ENCODE results near the gene UBXN6.

UBXN6 gene, protein sequence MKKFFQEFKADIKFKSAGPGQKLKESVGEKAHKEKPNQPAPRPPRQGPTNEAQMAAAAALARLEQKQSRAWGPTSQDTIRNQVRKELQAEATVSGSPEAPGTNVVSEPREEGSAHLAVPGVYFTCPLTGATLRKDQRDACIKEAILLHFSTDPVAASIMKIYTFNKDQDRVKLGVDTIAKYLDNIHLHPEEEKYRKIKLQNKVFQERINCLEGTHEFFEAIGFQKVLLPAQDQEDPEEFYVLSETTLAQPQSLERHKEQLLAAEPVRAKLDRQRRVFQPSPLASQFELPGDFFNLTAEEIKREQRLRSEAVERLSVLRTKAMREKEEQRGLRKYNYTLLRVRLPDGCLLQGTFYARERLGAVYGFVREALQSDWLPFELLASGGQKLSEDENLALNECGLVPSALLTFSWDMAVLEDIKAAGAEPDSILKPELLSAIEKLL

DNA sequence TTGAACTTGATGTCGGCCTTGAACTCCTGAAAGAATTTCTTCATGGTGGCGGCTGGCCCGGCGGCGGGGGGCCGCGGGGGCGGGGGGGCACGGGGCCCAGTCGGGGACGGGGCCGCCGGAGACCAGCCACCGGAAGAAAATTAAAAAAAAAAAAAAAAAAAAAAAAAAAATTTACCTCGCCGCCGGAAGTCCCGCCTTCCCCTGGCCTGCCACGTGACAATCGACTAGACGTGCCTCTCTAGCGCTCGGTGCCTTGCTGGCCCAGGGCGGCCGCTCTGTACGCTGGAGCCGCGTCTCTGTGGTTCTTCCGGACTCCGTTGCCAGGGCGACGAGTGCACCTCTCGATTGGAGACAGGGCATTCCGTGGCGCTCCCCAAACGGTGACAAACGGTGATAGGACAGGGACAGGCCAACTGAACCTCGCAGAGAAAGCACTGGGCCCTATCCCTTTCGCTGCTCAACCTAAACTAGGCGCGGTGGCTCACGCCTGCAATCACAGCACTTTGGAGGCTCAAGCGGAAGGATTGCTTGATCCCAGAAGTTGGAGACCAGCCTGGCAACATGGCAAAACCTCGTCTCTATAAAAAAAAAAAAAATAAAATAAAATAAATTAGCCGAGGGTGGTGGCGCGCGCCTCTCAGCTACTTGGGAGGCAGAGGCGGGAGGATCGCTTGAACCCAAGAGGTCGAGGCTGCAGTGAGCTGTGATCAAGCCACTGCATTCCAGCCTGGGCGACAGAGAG is at the start of gene UBXN6:
Gene UBXN6 (minus strand): TSS at position 141 of the 742 bp plus-strand sequence. CDS start 97 bp downstream, at position 44.
- DNase-seq (ENCODE audit: low spot score), result peak; percentile 96

DNA sequence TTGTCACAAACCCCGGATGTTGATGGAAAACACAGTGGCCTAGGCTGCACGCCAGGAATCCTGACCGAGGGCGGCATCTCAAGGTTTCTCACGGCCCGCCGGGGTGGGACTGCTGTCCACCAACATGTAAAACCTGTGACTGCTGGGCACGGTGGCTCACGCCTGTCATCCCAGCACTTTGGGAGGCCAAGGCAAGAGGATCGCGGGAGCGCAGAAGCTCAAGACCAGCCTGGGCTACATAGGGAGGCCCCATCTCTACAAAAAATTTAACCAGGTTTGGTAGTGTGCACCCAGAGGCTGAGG is 49.5 kb upstream of the UBXN6 start:
- DNase-seq (ENCODE audit: low spot score), result no peak

DNA sequence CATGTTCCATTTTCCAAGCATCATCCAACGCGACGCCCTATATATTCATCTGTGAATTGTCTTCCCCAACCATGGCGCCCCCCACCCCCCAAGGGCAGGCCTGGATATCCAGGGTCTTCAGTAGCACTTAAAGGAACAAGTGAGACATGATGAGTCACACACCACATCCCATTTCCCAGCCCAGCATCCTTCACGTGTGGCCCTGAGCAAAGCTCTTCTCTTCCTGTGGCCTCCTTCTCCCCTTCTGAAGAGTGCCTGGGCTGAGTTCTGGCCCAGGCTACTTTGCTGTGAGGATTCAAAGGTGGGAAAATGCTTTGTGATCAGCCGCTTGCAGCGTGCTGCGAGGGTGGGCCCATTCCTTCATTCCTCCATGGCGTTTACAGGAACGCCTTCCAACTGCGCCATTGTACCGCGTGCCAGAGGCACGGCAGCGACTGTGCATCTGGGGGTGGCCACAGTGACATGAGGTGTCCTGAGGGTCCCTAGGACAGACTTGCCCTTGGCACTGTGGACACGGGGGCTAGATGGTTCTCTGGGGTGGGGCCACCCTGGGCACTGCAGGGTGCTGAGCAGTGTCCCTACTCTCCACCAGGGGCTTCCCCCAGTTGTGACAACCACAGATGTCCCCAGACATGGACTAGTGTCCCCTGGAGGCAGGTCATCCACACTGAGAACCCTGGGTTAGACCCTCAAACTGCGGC is 49.0 kb upstream of the UBXN6 start:
- DNase-seq (ENCODE audit: low spot score), result no peak

DNA sequence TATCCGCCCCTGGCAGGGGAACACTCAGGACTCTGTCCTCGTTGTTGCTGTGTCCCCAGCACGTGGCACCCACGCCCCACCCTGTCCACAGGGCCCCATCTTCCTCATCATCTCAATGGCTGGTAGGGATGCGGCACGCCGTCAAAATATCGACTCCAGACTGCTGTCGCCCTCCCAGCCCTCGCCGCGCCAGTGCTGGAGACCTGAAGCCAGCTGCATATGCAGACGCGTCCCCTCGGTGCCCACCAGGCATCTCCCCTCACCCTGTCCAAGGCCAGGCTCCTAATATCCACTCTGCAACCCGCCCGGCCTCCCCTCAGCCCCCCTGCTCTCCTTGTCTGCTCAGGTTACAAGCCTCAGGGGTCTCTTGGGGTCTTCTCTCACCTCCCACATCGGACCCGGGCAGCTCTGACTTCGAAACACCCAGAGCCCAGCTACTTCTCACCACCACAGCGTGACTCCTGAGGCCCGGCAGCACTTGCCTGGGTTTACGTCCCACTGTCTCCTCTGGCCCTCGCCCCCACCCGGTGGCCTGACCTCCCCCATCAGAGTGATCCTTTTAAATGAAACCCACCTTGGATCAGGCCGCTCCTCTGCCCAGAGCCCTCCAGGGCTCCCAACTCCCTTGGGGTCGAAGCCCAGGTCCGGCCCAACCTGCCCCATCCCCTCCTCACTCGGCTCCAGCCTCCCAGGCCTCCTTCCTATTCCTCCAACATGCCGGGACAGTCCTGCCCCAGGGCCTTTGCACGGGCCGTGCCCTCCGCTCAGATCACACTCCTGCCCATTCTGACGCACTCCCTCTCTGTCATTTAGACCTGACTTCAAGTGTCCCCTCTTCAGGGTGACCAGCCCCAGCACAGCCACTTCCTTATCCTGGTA is 48.2 kb upstream of the UBXN6 start:
- no peak for DNase-seq (ENCODE audit: low spot score)

DNA sequence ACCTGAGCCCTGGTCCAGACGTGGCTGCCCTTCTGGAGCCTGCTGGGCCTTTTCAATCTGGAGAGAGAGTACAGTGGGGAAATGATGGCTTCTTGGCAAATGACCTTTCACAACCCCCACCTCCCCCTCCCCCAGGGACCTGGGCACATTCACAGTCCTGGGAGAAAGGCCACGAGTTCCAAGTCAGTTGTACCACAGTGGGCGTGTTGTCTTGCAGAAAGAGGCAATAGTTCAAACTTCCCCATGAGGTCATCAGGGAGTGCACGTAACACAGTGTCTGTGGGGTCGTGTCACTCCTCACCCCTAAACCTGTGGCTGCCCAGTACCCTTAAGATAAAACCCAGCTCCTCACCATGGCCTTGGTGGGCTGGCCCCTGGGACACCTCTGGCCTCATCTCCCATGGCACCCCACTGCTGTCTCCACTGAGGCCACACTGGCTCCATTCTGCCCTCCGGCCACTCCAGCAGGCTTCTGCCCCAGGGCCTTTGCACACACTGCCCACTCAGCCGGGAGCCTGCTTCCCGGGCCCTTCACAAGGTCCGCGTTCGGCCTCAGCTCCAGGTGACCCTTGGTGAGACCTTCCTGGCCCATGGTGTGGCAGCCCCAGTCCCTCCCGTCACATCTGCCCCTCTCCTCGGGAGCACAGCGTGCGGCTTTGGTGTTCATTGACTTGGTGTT is 47.4 kb upstream of the UBXN6 start:
- DNase-seq (ENCODE audit: low spot score), result no peak

DNA sequence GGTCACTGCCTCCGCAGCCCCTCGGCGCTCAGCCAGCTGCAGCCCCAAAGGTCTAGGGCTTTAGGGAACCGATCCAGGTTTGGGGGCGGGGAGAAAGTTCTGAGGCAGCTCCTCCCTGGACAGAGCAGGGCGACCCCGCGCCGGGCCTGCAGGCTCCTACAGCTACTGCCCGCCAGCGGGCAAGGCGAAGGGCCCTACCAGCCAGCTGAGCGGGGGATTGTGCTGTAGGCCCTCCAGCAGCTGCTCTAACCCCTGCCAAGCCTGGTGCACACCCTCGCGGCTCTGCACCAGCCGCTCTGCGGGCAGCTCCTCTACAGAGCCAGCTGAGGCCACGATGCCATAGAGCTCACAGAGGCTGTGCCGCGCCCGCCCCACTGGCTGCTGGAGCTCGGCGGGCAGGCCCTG is 46.7 kb upstream of the UBXN6 start:
- peak; percentile 70 for DNase-seq (ENCODE audit: low spot score)

DNA sequence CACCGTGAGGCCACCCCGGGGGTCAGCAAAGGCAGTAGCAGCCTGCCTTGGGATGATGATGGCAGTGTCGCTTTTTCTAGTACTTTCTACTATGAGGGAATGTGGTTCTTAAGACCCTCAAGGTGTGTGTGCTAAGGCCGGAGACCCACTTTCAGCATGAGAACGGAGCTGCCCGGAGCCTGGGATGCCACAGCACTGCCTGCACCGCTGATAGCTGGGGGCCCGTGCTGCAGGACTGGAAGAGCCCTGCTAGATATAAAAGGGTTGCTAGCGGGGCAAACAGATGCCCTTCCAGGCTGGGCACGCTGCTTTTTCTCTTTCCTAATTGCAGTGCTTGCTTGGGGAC is 46.2 kb upstream of the UBXN6 start:
- DNase-seq (ENCODE audit: low spot score), result no peak

DNA sequence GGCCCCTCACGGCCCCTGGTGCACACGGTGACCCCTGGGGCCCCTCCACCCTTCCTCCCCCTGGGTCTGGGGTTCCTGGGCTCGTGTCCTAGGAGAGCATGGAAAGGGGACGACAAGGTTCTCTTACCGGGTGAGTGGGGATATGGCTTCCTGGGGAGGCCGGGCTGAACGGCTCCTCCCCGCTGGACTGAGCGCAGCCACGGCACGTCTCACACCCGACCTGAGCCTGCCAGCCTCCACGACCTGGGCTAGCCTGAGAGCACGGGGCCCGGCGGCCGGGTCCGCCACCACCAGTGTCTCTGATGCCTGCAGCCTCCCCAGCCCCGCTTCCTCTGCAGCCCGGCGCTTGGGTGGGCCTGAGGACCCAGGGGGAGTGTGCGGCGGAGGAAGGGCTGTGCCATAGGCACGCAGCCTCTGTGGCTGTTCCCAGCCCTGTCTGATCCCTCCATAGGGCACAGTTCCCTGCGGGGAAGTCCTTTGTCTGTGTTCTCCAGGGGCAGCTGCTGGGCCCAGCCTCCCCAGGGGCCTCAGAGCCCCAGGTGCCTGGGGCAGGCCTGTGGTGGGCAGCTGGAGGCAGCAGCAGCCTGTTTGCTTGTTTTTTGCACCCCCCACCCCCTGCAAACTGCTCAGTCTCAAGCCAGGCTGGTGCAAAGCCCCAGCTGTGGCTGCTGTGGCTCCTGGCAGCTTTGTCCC is 45.7 kb upstream of the UBXN6 start:
- no peak for DNase-seq (ENCODE audit: low spot score)

DNA sequence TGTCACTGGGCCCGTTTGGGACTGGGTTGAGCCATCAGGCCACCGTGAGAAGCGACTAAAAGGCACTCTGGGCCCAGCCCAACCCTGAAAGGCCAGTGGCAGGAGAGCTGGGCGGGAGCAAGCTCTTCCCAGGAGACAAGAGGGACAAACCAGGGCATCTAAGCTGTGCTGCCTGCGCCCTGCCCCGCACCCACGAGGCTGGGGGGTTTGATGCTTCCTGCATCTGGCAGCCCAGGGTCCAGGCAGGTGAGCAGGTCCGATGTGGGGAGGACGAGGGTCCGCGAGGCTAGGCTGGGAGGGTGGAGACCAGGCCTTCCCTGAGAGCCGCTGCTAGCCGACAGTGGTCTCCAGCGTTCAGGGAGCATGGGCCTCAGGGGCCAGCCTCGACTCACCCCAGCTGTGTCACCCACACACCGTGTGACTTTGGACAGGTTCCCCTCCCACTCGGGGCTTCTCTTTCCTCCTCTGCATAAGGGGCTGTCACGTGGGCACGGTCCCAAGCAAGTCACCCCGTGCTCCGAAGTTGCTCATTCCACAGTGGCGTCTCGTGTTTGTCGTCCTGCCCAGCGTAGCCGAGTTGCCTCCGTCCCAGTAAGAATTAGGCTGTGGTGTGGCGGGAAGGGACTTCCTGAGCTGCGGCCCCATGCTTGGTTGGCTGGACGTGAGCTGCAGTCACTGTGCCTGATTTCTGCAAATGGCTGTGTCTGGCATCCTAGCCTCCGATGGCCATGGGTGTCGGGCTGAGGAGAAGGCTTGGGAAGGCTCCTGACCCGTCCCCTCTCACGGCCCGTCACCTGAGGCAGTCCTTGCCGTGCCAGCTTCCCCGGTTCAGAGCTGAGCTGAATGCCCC is 44.9 kb upstream of the UBXN6 start:
- DNase-seq (ENCODE audit: low spot score), result no peak

DNA sequence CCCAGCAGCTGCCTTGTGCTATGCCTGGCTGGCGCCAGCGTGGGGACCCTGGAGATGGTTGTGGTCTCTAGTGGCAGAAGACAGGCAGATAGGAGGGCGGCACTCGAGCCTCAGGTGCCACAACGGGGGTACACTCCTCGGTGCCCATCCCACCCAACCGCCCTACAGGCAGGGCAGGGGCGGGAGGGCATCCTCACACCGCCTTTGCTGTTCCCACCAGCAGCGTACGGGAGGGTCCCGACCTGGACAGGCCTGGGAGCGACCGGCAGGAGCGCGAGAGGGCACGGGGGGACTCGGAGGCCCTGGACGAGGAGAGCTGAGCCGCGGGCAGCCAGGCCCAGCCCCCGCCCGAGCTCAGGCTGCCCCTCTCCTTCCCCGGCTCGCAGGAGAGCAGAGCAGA is 44.1 kb upstream of the UBXN6 start:
- DNase-seq (ENCODE audit: low spot score), result no peak

DNA sequence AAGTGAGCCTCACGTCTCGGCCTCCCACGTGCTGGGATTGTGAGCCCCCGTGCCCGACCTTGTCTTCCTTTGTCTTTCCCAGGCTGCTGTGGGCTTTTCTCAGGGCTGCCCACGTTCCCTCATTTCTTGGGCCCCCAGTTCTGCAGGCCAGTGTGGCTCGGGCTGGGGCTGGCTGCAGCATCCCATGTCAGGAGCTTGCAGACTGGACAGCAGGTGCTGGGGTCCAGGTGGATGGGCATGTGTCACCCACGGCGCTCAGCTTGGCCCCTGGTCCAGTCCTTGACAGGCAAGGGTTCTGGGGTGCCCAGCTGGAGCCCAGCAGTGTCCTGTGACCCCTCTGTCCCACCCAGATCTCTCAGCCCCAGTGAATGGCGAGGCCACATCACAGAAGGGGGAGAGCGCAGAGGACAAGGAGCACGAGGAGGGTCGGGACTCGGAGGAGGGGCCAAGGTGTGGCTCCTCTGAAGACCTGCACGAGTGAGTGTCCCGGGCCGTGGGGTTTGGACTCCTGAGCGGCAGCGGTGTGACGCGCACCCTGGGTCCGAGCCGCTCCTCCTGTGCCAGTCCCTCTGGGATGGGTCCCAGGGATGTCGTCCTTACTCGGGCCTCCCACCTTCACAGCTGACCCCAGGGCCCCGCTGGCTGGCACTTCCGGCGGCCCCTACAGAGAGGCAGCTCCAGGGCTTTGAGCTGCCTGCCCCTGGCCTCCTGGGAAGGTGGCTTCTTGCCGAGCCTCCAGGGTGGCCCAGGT is 43.4 kb upstream of the UBXN6 start:
- DNase-seq (ENCODE audit: low spot score), result no peak

DNA sequence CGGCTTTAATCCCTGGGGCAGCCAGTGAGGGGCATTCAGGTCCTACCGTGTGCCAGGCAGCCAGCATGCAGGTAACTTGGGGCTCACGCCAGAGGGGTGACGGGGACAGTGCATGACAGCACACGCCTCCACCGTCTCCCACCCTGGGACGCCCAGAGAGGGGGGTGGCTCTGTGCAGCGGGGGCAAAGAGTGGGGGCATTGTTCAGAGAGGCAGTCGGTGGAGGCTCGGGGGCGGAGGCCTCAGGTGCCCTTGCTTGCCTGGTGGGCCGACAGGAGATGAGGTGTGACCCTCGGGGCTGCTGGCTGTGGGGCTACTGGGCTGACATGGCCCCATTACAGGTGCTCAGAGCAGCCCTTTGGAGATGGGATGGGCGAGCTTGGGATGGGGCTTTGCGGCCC is 42.3 kb upstream of the UBXN6 start:
- no peak for DNase-seq (ENCODE audit: low spot score)

DNA sequence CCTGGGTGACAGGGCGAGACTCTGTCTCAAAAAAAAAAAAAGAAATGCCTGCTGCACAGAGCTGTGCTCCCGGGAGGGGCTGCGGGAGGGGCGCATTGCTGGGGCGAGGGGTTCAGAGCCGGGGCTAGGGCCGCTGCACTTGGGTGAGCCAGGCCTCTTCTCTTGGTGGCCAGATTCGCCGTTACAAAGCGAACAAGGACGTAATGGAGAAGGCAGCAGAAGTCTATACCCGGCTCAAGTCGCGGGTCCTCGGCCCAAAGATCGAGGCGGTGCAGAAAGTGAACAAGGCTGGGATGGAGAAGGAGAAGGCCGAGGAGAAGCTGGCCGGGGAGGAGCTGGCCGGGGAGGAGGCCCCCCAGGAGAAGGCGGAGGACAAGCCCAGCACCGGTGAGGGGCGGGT is 41.7 kb upstream of the UBXN6 start:
- DNase-seq (ENCODE audit: low spot score), result no peak

DNA sequence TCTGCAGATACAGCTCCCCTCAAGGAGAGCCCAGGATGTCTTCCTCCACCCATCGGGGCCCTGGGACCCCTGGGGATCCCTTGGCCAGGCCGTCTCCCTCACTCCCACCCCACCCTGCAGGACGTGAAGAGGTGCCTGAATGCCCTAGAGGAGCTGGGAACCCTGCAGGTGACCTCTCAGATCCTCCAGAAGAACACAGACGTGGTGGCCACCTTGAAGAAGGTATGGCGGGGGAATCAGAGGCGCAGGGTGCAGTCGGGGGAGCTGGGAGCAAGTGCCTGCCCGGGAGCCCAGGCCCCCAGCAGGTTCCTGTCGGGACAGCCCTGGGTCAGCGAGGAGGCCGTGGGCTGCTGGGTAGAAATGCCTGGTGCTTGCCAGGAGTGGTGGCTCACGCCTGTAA is 41.1 kb upstream of the UBXN6 start:
- no peak for DNase-seq (ENCODE audit: low spot score)

DNA sequence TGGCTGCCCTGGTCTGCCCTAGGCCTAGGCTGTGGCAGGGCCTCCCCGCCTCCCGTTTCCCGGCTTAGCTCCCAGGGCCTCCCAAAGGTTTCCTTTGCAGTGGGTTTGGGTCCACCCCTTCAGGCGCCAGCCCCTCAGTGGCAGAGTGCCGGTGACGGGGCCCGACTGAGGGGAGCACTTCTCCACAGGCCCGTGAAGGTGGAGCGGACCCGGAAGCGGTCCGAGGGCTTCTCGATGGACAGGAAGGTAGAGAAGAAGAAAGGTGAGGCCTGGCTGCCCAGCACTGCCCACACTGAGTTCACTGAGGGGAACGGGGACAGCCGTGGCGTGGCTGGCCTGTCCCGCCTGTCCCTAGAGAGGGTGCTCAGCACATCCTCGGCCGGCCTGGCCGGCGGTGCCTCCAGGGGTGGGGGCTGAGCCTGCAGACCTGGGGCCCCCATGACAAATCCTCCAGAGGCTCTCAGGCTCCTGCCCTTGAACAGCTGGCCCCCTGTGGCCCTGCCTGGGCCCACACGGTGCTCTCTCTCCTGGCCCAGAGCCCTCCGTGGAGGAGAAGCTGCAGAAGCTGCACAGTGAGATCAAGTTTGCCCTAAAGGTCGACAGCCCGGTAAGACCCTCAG is 40.3 kb upstream of the UBXN6 start:
- DNase-seq (ENCODE audit: low spot score), result no peak

DNA sequence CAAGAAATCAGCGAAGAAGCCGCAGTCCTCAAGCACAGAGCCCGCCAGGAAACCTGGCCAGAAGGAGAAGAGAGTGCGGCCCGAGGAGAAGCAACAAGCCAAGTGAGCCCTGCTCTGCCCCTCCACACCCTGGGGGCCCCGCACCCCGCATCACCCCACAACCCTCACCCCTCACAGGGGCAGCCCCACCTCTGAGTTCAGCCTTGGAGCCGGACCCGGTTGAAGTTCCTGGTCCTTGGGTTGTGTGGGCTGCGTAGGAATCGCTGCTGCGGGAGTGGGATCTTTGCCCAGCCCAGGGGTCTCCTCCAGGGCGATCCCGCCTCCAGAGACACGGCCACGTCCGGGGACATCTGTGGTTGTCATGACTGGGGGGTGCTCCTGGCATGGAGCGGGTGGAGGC is 38.7 kb upstream of the UBXN6 start:
- no peak for DNase-seq (ENCODE audit: low spot score)

DNA sequence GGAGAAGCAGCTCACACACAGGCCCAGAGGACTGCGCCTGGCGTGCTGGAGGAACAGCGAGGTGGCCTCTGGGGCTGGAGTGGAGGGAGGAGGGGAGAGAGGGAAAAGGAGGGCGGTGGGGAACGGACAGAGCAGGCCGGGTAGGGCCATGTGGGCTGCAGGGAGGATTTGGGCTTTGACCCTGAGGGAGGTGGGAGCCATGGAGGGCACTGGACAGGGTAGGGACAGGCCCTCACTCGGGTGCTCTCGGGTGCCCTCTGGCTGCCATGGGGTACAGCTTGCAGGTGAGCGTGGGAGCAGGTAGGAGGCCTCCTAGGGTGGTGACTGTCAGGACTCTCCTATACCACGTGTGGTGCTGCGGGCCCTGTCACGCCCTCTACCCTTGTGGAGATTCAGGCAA is 37.9 kb upstream of the UBXN6 start:
- no peak for DNase-seq (ENCODE audit: low spot score)

DNA sequence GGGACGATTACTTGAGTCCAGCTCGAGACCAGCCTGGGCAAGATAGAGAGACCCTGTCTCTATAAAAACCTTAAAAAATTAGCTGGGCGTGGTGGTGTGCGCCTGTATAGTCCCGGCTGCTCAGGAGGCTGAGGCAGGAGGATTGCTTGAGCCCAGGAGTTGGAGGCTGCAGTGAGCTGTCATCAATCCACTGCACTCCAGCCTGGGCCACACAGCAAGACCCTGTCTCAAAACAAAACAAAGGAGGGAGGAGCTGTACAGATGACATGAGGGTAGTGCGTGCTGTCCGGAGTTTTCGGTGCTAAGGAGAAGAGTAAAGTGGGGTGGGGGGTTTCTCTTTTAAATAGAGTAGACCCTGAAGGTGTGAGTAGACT is 37.1 kb upstream of the UBXN6 start:
- no peak for DNase-seq (ENCODE audit: low spot score)

Data from globus pallidus (tissue), 1 donor.